Adrenal gland (tissue), 5 donors: Measurements from ENCODE around the gene ARHGAP22.

Experiments
- POLR2A ChIP-seq, 2 donors: fragments of 450-650 bp; IDR thresholded peaks; one replicate each; pipeline ENCODE4 v1.6.1; 2017; ENCODE audit warnings: antibody characterized with exemption in 2 of 2, mild to moderate bottlenecking in 2 of 2, moderate library complexity in 1 of 2
- TF ChIP-seq, protein P1 (sequence below), 6 experiments: fragments of 450-650 bp in 4 of 6; fragments of 200-600 bp in 2 of 6; sonication (generic) in 1 of 6; IDR thresholded peaks; 1 replicate in 5 of 6; 2 replicates in 1 of 6; pipeline versions ENCODE4 v1.5.1 to v1.8.0; 2016 to 2021; ENCODE audit warnings: antibody characterized with exemption in 6 of 6, mild to moderate bottlenecking in 2 of 6, moderate library complexity in 1 of 6
- donor health status: DM: no; HTN: no; CAD: no.

- TF ChIP-seq POLR2A (IDR thresholded peaks at IDR 0.05) = no peak
- TF ChIP-seq, protein P1, sequence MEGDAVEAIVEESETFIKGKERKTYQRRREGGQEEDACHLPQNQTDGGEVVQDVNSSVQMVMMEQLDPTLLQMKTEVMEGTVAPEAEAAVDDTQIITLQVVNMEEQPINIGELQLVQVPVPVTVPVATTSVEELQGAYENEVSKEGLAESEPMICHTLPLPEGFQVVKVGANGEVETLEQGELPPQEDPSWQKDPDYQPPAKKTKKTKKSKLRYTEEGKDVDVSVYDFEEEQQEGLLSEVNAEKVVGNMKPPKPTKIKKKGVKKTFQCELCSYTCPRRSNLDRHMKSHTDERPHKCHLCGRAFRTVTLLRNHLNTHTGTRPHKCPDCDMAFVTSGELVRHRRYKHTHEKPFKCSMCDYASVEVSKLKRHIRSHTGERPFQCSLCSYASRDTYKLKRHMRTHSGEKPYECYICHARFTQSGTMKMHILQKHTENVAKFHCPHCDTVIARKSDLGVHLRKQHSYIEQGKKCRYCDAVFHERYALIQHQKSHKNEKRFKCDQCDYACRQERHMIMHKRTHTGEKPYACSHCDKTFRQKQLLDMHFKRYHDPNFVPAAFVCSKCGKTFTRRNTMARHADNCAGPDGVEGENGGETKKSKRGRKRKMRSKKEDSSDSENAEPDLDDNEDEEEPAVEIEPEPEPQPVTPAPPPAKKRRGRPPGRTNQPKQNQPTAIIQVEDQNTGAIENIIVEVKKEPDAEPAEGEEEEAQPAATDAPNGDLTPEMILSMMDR (IDR thresholded peaks at IDR 0.05) = no peak
Observed at GRCh38 chr10:48547981-48548380, 56.9 kb downstream of the ARHGAP22 start.
